Measurements from ENCODE around the gene SLC35F3.
"Not testable (repeated sequence)": the region's sequence is repeated elsewhere in the genome, so short reads cannot be mapped to it uniquely, and the experiment has no call there.

Gene SLC35F3

GRCh38 chr1:234111458-234112142, 207.1 kb downstream of the SLC35F3 start:
- Histone ChIP-seq H3K27me3 (ENCODE audit: control insufficient read depth, insufficient read depth, low read length, poor library complexity, severe bottlenecking) (no peaks in the 10 kb centered on the region), H3K4me1 (ENCODE audit: control insufficient read depth, insufficient read depth, low read length) (no peaks in the 10 kb centered on the region), H3K9me3 (ENCODE audit: control insufficient read depth, low read length) (no peaks in the 10 kb centered on the region), H3K27ac (ENCODE audit: insufficient read depth, low read depth, low read length, poor library complexity, severe bottlenecking) (no peak overlapping the region), H3K36me3 (ENCODE audit: control insufficient read depth, insufficient read depth, low read length) (no peaks in the 10 kb centered on the region), H3K4me3 (ENCODE audit: insufficient read depth, low read depth, low read length) (no peak overlapping the region)
- 45 to 54% methylated on average over 17 of the region's 17 CpGs for WGBS, 2 experiments

GRCh38 chr1:234114648-234115307, 210.3 kb downstream of the SLC35F3 start:
- no peaks in the 10 kb centered on the region for H3K36me3 ChIP-seq (ENCODE audit: control insufficient read depth, insufficient read depth, low read length)
- H3K9me3 ChIP-seq (ENCODE audit: control insufficient read depth, low read length) = no peaks in the 10 kb centered on the region
- no peaks in the 10 kb centered on the region for H3K4me1 ChIP-seq (ENCODE audit: control insufficient read depth, insufficient read depth, low read length)
- WGBS, 2 experiments = 40 to 45% methylated on average over 11 of the region's 11 CpGs
- no peak overlapping the region for H3K27ac ChIP-seq (ENCODE audit: insufficient read depth, low read depth, low read length, poor library complexity, severe bottlenecking)
- H3K4me3 ChIP-seq (ENCODE audit: insufficient read depth, low read depth, low read length) = no peak overlapping the region
- H3K27me3 ChIP-seq (ENCODE audit: control insufficient read depth, insufficient read depth, low read length, poor library complexity, severe bottlenecking) = no peaks in the 10 kb centered on the region

DNA sequence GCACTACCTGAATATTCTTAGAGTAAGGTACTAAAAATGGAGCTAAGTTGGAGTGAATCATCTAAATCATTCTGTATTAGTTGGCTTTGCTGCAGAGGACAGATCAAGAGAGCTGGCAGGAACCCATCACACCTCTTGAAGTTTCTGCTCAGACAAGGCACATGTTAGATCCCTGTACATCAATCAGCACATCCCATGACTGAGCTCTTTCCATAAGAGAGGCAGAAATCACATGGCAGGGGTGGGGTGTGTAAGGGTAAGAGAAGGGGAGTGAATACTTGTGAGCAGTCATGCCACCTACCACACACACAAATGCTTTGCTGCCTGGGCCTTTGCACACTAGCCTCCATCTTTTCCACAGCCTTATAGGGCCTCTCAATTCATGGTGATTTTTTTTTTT, 214.4 kb downstream of the SLC35F3 start:
- no peaks in the 10 kb centered on the region for H3K27me3 ChIP-seq (ENCODE audit: control insufficient read depth, insufficient read depth, low read length, poor library complexity, severe bottlenecking)
- H3K36me3 ChIP-seq (ENCODE audit: control insufficient read depth, insufficient read depth, low read length) = no peaks in the 10 kb centered on the region
- no peak overlapping the region for H3K27ac ChIP-seq (ENCODE audit: insufficient read depth, low read depth, low read length, poor library complexity, severe bottlenecking)
- no peaks in the 10 kb centered on the region for H3K4me1 ChIP-seq (ENCODE audit: control insufficient read depth, insufficient read depth, low read length)
- no peak overlapping the region for H3K4me3 ChIP-seq (ENCODE audit: insufficient read depth, low read depth, low read length)
- H3K9me3 ChIP-seq (ENCODE audit: control insufficient read depth, low read length) = no peaks in the 10 kb centered on the region

DNA sequence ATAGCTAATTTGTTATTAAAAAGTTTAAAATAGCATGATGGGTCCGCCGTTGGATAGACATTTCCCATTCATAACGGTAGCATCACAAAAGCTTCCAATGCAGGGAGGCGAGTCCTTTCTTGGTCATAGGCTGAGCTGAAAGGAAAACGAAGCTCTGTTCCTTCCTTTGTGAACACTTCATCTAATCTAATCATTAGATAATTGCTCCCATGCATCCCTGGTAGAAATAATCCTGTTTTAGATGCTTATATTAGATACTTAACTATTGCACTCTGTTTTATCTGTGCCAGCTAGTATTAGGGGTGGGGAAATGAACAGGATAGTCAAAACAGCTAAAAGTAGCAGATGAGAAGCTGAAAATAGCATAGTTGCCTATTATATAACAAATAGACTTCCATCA, 215.0 kb downstream of the SLC35F3 start:
- Histone ChIP-seq H3K27me3 (ENCODE audit: control insufficient read depth, insufficient read depth, low read length, poor library complexity, severe bottlenecking) (peaks cover 2% of the 10 kb centered on the region), H3K9me3 (ENCODE audit: control insufficient read depth, low read length) (no peaks in the 10 kb centered on the region), H3K4me3 (ENCODE audit: insufficient read depth, low read depth, low read length) (no peak overlapping the region), H3K4me1 (ENCODE audit: control insufficient read depth, insufficient read depth, low read length) (no peaks in the 10 kb centered on the region), H3K27ac (ENCODE audit: insufficient read depth, low read depth, low read length, poor library complexity, severe bottlenecking) (no peak overlapping the region), H3K36me3 (ENCODE audit: control insufficient read depth, insufficient read depth, low read length) (no peaks in the 10 kb centered on the region)
- WGBS, 2 experiments = 92 to 95% methylated on average over 5 of the region's 5 CpGs

DNA sequence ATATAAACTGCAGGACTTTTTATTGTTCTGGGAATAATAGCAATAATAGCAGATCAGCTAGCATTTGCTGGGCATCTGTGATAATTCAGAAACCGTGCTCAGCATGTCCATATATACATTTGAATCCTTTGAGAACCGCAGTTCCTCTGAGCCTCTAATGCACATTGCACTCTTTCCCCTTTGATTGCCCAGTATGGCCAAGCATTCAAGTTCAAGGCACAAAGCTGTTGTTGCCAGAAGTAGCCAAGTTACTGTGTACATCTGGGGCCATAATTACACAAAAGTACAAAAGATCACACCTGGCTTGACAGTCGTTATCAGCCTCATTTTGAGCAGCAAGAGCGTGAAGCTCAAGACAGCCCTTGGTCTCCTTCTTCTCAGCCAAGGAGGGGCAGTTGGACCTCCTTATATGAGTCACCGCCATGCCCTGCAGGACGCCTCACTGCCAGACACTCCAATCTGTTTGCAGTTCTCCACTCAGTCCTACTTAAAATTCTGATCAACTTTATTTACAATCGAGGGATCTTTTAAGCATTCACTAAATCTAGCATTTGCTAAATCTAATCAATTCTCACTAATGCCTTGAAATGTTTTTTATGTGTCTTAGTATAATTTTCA, 216.0 kb downstream of the SLC35F3 start:
- Histone ChIP-seq H3K27me3 (ENCODE audit: control insufficient read depth, insufficient read depth, low read length, poor library complexity, severe bottlenecking) (peaks cover 4% of the 10 kb centered on the region), H3K27ac (ENCODE audit: insufficient read depth, low read depth, low read length, poor library complexity, severe bottlenecking) (no peak overlapping the region), H3K4me3 (ENCODE audit: insufficient read depth, low read depth, low read length) (no peak overlapping the region), H3K4me1 (ENCODE audit: control insufficient read depth, insufficient read depth, low read length) (no peaks in the 10 kb centered on the region), H3K9me3 (ENCODE audit: control insufficient read depth, low read length) (no peaks in the 10 kb centered on the region), H3K36me3 (ENCODE audit: control insufficient read depth, insufficient read depth, low read length) (no peaks in the 10 kb centered on the region)
- WGBS, 2 experiments = 88% methylated on average over 7 of the region's 7 CpGs

DNA sequence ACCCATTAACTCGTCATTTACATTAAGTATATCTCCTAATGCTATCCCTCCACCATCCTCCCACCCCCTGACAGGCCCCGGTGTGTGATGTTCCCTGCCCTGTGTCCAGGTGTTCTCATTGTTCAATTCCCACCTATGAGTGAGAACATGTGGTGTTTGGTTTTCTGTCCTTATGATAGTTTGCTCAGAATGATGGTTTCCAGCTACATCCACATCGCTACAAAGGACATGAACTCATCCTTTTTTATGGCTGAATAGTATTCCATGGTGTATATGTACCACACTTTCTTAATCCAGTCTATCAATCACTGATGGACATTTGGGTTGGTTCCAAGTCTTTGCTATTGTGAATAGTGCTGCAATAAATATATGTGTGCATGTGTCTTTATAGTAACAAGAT, 217.2 kb downstream of the SLC35F3 start:
- H3K27me3 ChIP-seq (ENCODE audit: control insufficient read depth, insufficient read depth, low read length, poor library complexity, severe bottlenecking); H3K36me3 ChIP-seq (ENCODE audit: control insufficient read depth, insufficient read depth, low read length); H3K27ac ChIP-seq (ENCODE audit: insufficient read depth, low read depth, low read length, poor library complexity, severe bottlenecking); H3K4me3 ChIP-seq (ENCODE audit: insufficient read depth, low read depth, low read length); H3K9me3 ChIP-seq (ENCODE audit: control insufficient read depth, low read length); H3K4me1 ChIP-seq (ENCODE audit: control insufficient read depth, insufficient read depth, low read length): not testable (repeated sequence)
- WGBS, 2 experiments = 100% methylated on average over 2 to 3 of the region's 3 CpGs

DNA sequence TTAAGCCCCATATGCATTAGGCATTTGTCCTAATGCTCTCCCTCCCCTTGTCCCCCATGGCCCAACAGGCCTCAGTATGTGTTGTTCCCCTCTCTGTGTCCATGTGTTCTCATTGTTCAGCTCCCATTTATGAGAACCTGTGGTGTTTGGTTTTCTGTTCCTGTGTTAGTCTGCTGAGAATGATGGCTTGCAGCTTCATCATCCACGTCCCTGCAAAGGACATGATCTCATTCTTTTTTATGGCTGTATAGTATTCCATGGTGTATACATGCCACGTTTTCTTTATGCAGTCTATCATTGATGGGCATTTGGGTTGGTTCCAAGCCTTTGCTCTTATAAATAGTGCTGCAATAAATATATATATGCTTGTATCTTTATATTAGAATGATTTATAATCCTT, 218.1 kb downstream of the SLC35F3 start:
- not testable (repeated sequence) for H3K4me1 ChIP-seq (ENCODE audit: control insufficient read depth, insufficient read depth, low read length); H3K4me3 ChIP-seq (ENCODE audit: insufficient read depth, low read depth, low read length); H3K27ac ChIP-seq (ENCODE audit: insufficient read depth, low read depth, low read length, poor library complexity, severe bottlenecking); H3K36me3 ChIP-seq (ENCODE audit: control insufficient read depth, insufficient read depth, low read length); H3K9me3 ChIP-seq (ENCODE audit: control insufficient read depth, low read length); H3K27me3 ChIP-seq (ENCODE audit: control insufficient read depth, insufficient read depth, low read length, poor library complexity, severe bottlenecking)
- WGBS, 2 experiments = 81 to 97% methylated on average over 2 of the region's 2 CpGs

GRCh38 chr1:234123867-234124266, 219.4 kb downstream of the SLC35F3 start:
- Histone ChIP-seq H3K4me1 (ENCODE audit: control insufficient read depth, insufficient read depth, low read length) (no peaks in the 10 kb centered on the region), H3K9me3 (ENCODE audit: control insufficient read depth, low read length) (no peaks in the 10 kb centered on the region), H3K27me3 (ENCODE audit: control insufficient read depth, insufficient read depth, low read length, poor library complexity, severe bottlenecking) (peaks cover 4% of the 10 kb centered on the region), H3K36me3 (ENCODE audit: control insufficient read depth, insufficient read depth, low read length) (no peaks in the 10 kb centered on the region), H3K4me3 (ENCODE audit: insufficient read depth, low read depth, low read length) (no peak overlapping the region), H3K27ac (ENCODE audit: insufficient read depth, low read depth, low read length, poor library complexity, severe bottlenecking) (no peak overlapping the region)
- 89% methylated on average over 5 of the region's 5 CpGs for WGBS, 2 experiments

DNA sequence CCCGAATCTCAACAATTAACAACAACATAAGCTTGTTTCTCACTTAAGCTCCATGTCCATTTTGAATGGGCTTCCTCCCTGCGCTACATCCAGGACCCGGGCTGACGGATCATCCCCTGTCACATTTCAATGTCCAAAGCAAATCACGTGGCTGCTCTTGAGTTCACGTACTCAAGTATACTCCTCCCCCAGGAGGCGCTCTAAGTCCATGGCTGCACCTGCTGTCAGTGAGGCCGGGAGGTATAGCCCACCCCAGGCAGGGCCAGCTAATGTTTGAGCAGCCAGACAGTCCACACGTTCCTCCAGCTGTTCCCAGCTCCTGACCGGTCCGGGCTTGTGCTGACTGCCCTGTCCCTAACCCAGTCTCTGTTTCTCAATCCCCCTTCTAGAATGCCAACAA, 220.8 kb downstream of the SLC35F3 start:
- H3K27ac ChIP-seq (ENCODE audit: insufficient read depth, low read depth, low read length, poor library complexity, severe bottlenecking) = no peak overlapping the region
- no peaks in the 10 kb centered on the region for H3K9me3 ChIP-seq (ENCODE audit: control insufficient read depth, low read length)
- WGBS, 2 experiments = 19 to 21% methylated on average over 11 of the region's 11 CpGs
- H3K4me3 ChIP-seq (ENCODE audit: insufficient read depth, low read depth, low read length) = no peak overlapping the region
- peaks cover 4% of the 10 kb centered on the region for H3K27me3 ChIP-seq (ENCODE audit: control insufficient read depth, insufficient read depth, low read length, poor library complexity, severe bottlenecking)
- H3K36me3 ChIP-seq (ENCODE audit: control insufficient read depth, insufficient read depth, low read length) = no peaks in the 10 kb centered on the region
- no peaks in the 10 kb centered on the region for H3K4me1 ChIP-seq (ENCODE audit: control insufficient read depth, insufficient read depth, low read length)

GRCh38 chr1:234125714-234126113, 221.2 kb downstream of the SLC35F3 start:
- WGBS, 2 experiments = 93 to 95% methylated on average over 13 of the region's 13 CpGs
- no peak overlapping the region for H3K4me3 ChIP-seq (ENCODE audit: insufficient read depth, low read depth, low read length)
- H3K27me3 ChIP-seq (ENCODE audit: control insufficient read depth, insufficient read depth, low read length, poor library complexity, severe bottlenecking) = peaks cover 4% of the 10 kb centered on the region
- no peaks in the 10 kb centered on the region for H3K36me3 ChIP-seq (ENCODE audit: control insufficient read depth, insufficient read depth, low read length)
- H3K4me1 ChIP-seq (ENCODE audit: control insufficient read depth, insufficient read depth, low read length) = no peaks in the 10 kb centered on the region
- H3K9me3 ChIP-seq (ENCODE audit: control insufficient read depth, low read length) = no peaks in the 10 kb centered on the region
- H3K27ac ChIP-seq (ENCODE audit: insufficient read depth, low read depth, low read length, poor library complexity, severe bottlenecking) = no peak overlapping the region

Measured in ectodermal cell (in vitro differentiated cells).